ENCODE results near the gene RBMX. TPM values are rescaled to one million over a fixed set of nuclear protein-coding genes. Genes with fewer than 3 reads are reported as not detected.

Gene RBMX
- total RNA-seq, 6 experiments from 2014 or later, result 28.7 to 62.6 (median 40.9) TPM

GRCh38 chrX:136839196-136839595 is 41.3 kb downstream of the RBMX start:
- no peaks in the 10 kb centered on the region for H3K9me3 ChIP-seq
- 38% methylated on average over 1 of the region's 1 CpG for WGBS (ENCODE audit: insufficient coverage, low coverage, low lambda C conversion rate, missing lambda C conversion rate)
- no peaks in the 10 kb centered on the region for H3K27me3 ChIP-seq
- TF ChIP-seq CTCF (IDR thresholded peaks at IDR 0.05) (no peak), POLR2A (IDR thresholded peaks at IDR 0.05) (no peak)
- H3K4me3 ChIP-seq, result no peak overlapping the region
- ATAC-seq (no peak), DNase-seq (no peak)
- H3K4me1 ChIP-seq, result no peaks in the 10 kb centered on the region
- H3K36me3 ChIP-seq, result no peaks in the 10 kb centered on the region
- intact Hi-C loops (cut with DNase I), result no loop called here
- H3K27ac ChIP-seq, result no peak overlapping the region

- TF ChIP-seq POLR2A (IDR thresholded peaks at IDR 0.05) (no peak), CTCF (IDR thresholded peaks at IDR 0.05) (no peak)
- 34% methylated on average over 4 of the region's 4 CpGs for WGBS (ENCODE audit: insufficient coverage, low coverage, low lambda C conversion rate, missing lambda C conversion rate)
- H3K4me1 ChIP-seq, result no peaks in the 10 kb centered on the region
- DNase-seq (no peak), ATAC-seq (no peak)
- intact Hi-C loops (cut with DNase I), result no loop called here
- H3K27ac ChIP-seq, result no peak overlapping the region
- H3K36me3 ChIP-seq, result no peaks in the 10 kb centered on the region
- H3K27me3 ChIP-seq, result no peaks in the 10 kb centered on the region
- H3K9me3 ChIP-seq, result no peaks in the 10 kb centered on the region
- no peak overlapping the region for H3K4me3 ChIP-seq
Measured at GRCh38 chrX:136835761-136836160, 44.8 kb downstream of the RBMX start.

DNA sequence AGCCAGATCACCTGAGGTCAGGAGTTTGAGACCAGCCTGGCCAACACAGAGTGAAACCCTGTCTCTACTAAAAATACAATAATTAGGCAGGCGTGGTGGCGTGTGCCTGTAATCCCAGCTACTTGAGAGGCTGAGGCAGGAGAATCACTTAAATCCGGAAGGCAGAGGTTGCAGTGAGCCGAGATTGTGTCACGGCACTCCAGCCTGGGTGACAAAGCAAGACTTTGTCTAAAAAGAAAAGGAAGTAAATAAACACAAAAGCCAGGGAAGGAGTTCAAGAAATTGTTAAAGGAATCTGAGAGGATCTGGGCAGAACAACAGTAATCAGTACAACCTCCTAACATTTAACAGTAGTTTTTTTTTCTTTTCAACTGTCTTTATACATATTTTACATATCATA is 51.1 kb downstream of the RBMX start:
- no peaks in the 10 kb centered on the region for H3K9me3 ChIP-seq
- no peaks in the 10 kb centered on the region for H3K4me1 ChIP-seq
- no peak for DNase-seq
- no peak overlapping the region for H3K27ac ChIP-seq
- intact Hi-C loops (cut with DNase I), result no loop called here
- no peak for ATAC-seq
- H3K36me3 ChIP-seq, result no peaks in the 10 kb centered on the region
- H3K27me3 ChIP-seq, result no peaks in the 10 kb centered on the region
- TF ChIP-seq POLR2A (IDR thresholded peaks at IDR 0.05), result no peak
- TF ChIP-seq CTCF (IDR thresholded peaks at IDR 0.05), result no peak
- WGBS (ENCODE audit: insufficient coverage, low coverage, low lambda C conversion rate, missing lambda C conversion rate), result 83% methylated on average over 5 of the region's 5 CpGs
- H3K4me3 ChIP-seq, result no peak overlapping the region

DNA sequence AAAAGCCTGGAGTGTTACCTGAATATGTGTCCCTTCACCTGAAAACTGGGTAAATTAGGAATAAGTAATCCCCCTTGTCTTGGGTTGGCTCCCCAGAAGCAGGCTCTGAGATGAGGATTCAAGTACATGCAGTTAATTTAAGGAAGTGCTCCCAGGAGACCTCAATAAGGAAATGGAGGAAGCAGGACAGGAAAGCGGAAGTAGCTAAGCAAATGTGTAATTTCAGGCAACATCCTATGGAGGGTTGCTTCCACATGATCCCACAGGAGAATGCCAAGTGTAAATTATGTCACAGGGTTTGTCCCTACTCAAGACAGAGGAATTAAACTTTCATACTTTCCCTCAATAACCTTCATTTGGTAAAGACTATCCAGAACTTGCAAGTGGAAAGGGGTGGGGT is 51.7 kb downstream of the RBMX start:
- no peak overlapping the region for H3K4me3 ChIP-seq
- DNase-seq, result no peak
- H3K27ac ChIP-seq, result no peak overlapping the region
- H3K27me3 ChIP-seq, result no peaks in the 10 kb centered on the region
- no peaks in the 10 kb centered on the region for H3K4me1 ChIP-seq
- ATAC-seq, result peak in 3 of 4 donors; percentile 25 to 29 (median 27)
- no peaks in the 10 kb centered on the region for H3K36me3 ChIP-seq
- WGBS (ENCODE audit: insufficient coverage, low coverage, low lambda C conversion rate, missing lambda C conversion rate), result 29% methylated on average over 1 of the region's 1 CpG
- intact Hi-C loops (cut with DNase I), result no loop called here
- TF ChIP-seq CTCF (IDR thresholded peaks at IDR 0.05) (no peak), POLR2A (IDR thresholded peaks at IDR 0.05) (no peak)
- H3K9me3 ChIP-seq, result no peaks in the 10 kb centered on the region

GRCh38 chrX:136827026-136827425 is 53.5 kb downstream of the RBMX start:
- ATAC-seq (no peak), DNase-seq (no peak)
- no peak overlapping the region for H3K27ac ChIP-seq
- no peaks in the 10 kb centered on the region for H3K9me3 ChIP-seq
- H3K4me1 ChIP-seq, result no peaks in the 10 kb centered on the region
- TF ChIP-seq POLR2A (IDR thresholded peaks at IDR 0.05), result no peak
- no peak for TF ChIP-seq CTCF (IDR thresholded peaks at IDR 0.05)
- intact Hi-C loops (cut with DNase I), result no loop called here
- H3K27me3 ChIP-seq, result no peaks in the 10 kb centered on the region
- no peaks in the 10 kb centered on the region for H3K36me3 ChIP-seq
- WGBS (ENCODE audit: insufficient coverage, low coverage, low lambda C conversion rate, missing lambda C conversion rate), result 43% methylated on average over 3 of the region's 3 CpGs
- H3K4me3 ChIP-seq, result no peak overlapping the region
